Right lobe of liver (tissue), 6 donors: ENCODE data around the gene AMZ1. TPM values are rescaled to one million over a fixed set of nuclear protein-coding genes. Genes with fewer than 3 reads are reported as not detected.

Experiments
- ATAC-seq, 4 donors: fragments of 200-7000 bp; cut with Tn5 transposase; one replicate each; pipeline ENCODE4 v1.9.1; 2020; ENCODE audit warnings: mild to moderate bottlenecking in 4 of 4, moderate library complexity in 4 of 4
- DNase-seq, 3 donors: peaks; one replicate each; pipeline ENCODE4 v3.0.0-alpha.2; 2020
- H3K27ac ChIP-seq, 3 donors: fragments of 200-600 bp; one replicate each; pipeline ENCODE4 v1.8.0; 2022
- H3K27me3 ChIP-seq, 2 donors: fragments of 200-600 bp; one replicate each; pipeline ENCODE4 v1.8.0; 2022
- H3K36me3 ChIP-seq, 4 donors: fragments of 200-600 bp; sonication (generic) in 1 of 4; one replicate each; pipeline versions ENCODE4 v1.5.1 to v1.8.0; 2017 to 2022; ENCODE audit warnings: control low read depth in 1 of 4
- H3K4me1 ChIP-seq, 4 donors: fragments of 200-600 bp; sonication (generic) in 1 of 4; one replicate each; pipeline versions ENCODE4 v1.5.1 to v1.8.0; 2017 to 2022; ENCODE audit warnings: control low read depth in 1 of 4
- H3K4me3 ChIP-seq, 3 donors: fragments of 200-600 bp; one replicate each; pipeline ENCODE4 v1.8.0; 2022
- H3K9me3 ChIP-seq, 4 donors: fragments of 200-600 bp; sonication (generic) in 1 of 4; one replicate each; pipeline versions ENCODE4 v1.5.1 to v1.8.0; 2017 to 2022; ENCODE audit warnings: control low read depth in 1 of 4
- CTCF ChIP-seq, 4 donors: fragments of 200-600 bp in 3 of 4; fragments of 450-650 bp in 1 of 4; IDR thresholded peaks; one replicate each; pipeline versions ENCODE4 v1.5.1 to v1.8.0; 2016 to 2022; ENCODE audit warnings: antibody characterized with exemption in 4 of 4, mild to moderate bottlenecking in 2 of 4
- POLR2A ChIP-seq: fragments of 450-650 bp; IDR thresholded peaks from one replicate; pipeline ENCODE4 v1.6.1; 2017; ENCODE audit warnings: antibody characterized with exemption, mild to moderate bottlenecking
- WGBS: methylation state at CpG from one replicate; pipeline ENCODE4 v1.1.6; 2018; ENCODE audit warnings: low coverage, low lambda C conversion rate; ENCODE audit not compliant: insufficient coverage; ENCODE audit errors: missing lambda C conversion rate; 5-methylcytosine and 5-hydroxymethylcytosine counted together
- intact Hi-C, 2 donors: fragments of 100-400 bp; cut with DNase I; formaldehyde crosslinking; loops; one replicate each; pipeline versions ENCODE4 v1.11.2 to v1.14.1; 2022
- total RNA-seq, 6 experiments: library from RNA; depleted of rRNA in 2 of 6; stranded (reverse); fragments of >200 nt in 2 of 6; fragmentation: NEBNext Ultra II Directional in 3 of 6; extraction: Animal tissue kit (Norgen Biotek cat#: 25700) in 3 of 6; gene quantifications; one replicate each; pipeline versions ENCODE4 v1.1.0 to v1.2.4, GENCODE V29; 2016 to 2023
- donor health status: DM: no; HTN: yes; CAD: no.
- donor health status: DM: no; HTN: no; CAD: no.
- donor health status: DM: no; HTN: no; CAD: no.
- donor health status: DM: no; HTN: yes; CAD: no.
- donor health status: DM: no; HTN: yes; CAD: no.

Gene AMZ1
- total RNA-seq, 6 experiments from 2014 or later: 0.42 to 5.8 (median 1.4) TPM; not detected in 1

GRCh38 chr7:2728316-2729030 is 40.5 kb downstream of the AMZ1 start:
- Histone ChIP-seq H3K36me3 (no peaks in the 10 kb centered on the region), H3K4me3 (no peak overlapping the region), H3K27ac (peak overlapping the region in 2 of 3 donors; percentile 17 to 21), H3K4me1 (no peaks in the 10 kb centered on the region), H3K9me3 (no peaks in the 10 kb centered on the region), H3K27me3 (no peaks in the 10 kb centered on the region)
- ATAC-seq: peak; percentile 39 to 69 (median 50)
- no peak for TF ChIP-seq POLR2A
- no peak for TF ChIP-seq CTCF (IDR thresholded peaks at IDR 0.05)
- intact Hi-C loops: no loop called here
- WGBS: 55% methylated on average over 15 of the region's 15 CpGs
- peak in 2 of 3 donors; percentile 34 to 48 for DNase-seq

- H3K4me3 ChIP-seq: no peak overlapping the region
- H3K9me3 ChIP-seq: no peaks in the 10 kb centered on the region
- no peaks in the 10 kb centered on the region for H3K4me1 ChIP-seq
- intact Hi-C loops: no loop called here
- no peaks in the 10 kb centered on the region for H3K36me3 ChIP-seq
- H3K27me3 ChIP-seq: no peaks in the 10 kb centered on the region
- H3K27ac ChIP-seq: peak overlapping the region in 2 of 3 donors; percentile 17 to 21
- DNase-seq (peak in 2 of 3 donors; percentile 47 to 57), ATAC-seq (peak; percentile 47 to 67 (median 52))
- 89% methylated on average over 11 of the region's 37 CpGs for WGBS
- TF ChIP-seq CTCF (IDR thresholded peaks at IDR 0.05) (no peak), POLR2A (no peak)
These were observed 41.3 kb downstream of the AMZ1 start for GRCh38 chr7:2729031-2729892.

- Histone ChIP-seq H3K4me1 (no peaks in the 10 kb centered on the region), H3K36me3 (no peaks in the 10 kb centered on the region), H3K9me3 (no peaks in the 10 kb centered on the region), H3K4me3 (no peak overlapping the region), H3K27me3 (no peaks in the 10 kb centered on the region), H3K27ac (no peak overlapping the region)
- WGBS: 81% methylated on average over 19 of the region's 33 CpGs
- no peak for TF ChIP-seq POLR2A
- TF ChIP-seq CTCF (IDR thresholded peaks at IDR 0.05): no peak
- intact Hi-C loops: no loop called here
- ATAC-seq (no peak), DNase-seq (peak in 2 of 3 donors; percentile 37 to 47)
These were observed 42.1 kb downstream of the AMZ1 start for GRCh38 chr7:2729893-2730716.
